SHP77 (cell line): ENCODE measurements around the gene NCOA4.
"Not testable (repeated sequence)": the region's sequence is repeated elsewhere in the genome, so short reads cannot be mapped to it uniquely, and the experiment has no call there.

Source experiments
- DNase-seq, 2 experiments: peaks; one replicate each; lab custom pipeline; 2025; lab: John Stamatoyannopoulos, UW

NCOA4 gene

GRCh38 chr10:46030091-46030937 is at the start of gene NCOA4:
Gene NCOA4, minus strand, starts transcription at chr10:46030623. Its CDS starts 13,943 bp downstream, at chr10:46016680.
- DNase-seq = peak; percentile 77 to 84

GRCh38 chr10:46079831-46080585 is 49.6 kb upstream of the NCOA4 start:
- no peak for DNase-seq

- DNase-seq = no peak
Measured at GRCh38 chr10:46077731-46078413, 47.4 kb upstream of the NCOA4 start.

- no peak for DNase-seq
Measured at GRCh38 chr10:46077141-46077554, 46.7 kb upstream of the NCOA4 start.

- DNase-seq = no peak
Measured at GRCh38 chr10:46075869-46076268, 45.4 kb upstream of the NCOA4 start.

GRCh38 chr10:46074196-46074946 is 43.9 kb upstream of the NCOA4 start:
- no peak for DNase-seq

GRCh38 chr10:46073564-46073963 is 43.1 kb upstream of the NCOA4 start:
- no peak for DNase-seq

- no peak for DNase-seq
Measured at GRCh38 chr10:46070749-46071148, 40.3 kb upstream of the NCOA4 start.

GRCh38 chr10:46069771-46070463 is 39.5 kb upstream of the NCOA4 start:
- DNase-seq = no peak

- DNase-seq = no peak
Measured at GRCh38 chr10:46068905-46069304, 38.5 kb upstream of the NCOA4 start.

GRCh38 chr10:46068117-46068516 is 37.7 kb upstream of the NCOA4 start:
- no peak for DNase-seq

- no peak for DNase-seq
Measured at GRCh38 chr10:46064269-46064817, 33.9 kb upstream of the NCOA4 start.

GRCh38 chr10:46062723-46063428 is 32.5 kb upstream of the NCOA4 start:
- DNase-seq = no peak

GRCh38 chr10:46060706-46061105 is 30.3 kb upstream of the NCOA4 start:
- no peak for DNase-seq

- DNase-seq = not testable (repeated sequence)
Measured at GRCh38 chr10:46057927-46058326, 27.5 kb upstream of the NCOA4 start.

- DNase-seq = no peak
Measured at GRCh38 chr10:46057038-46057437, 26.6 kb upstream of the NCOA4 start.

GRCh38 chr10:46055771-46056170 is 25.3 kb upstream of the NCOA4 start:
- DNase-seq = no peak

GRCh38 chr10:46053534-46054434 is 23.4 kb upstream of the NCOA4 start:
- no peak for DNase-seq

GRCh38 chr10:46052791-46053375 is 22.5 kb upstream of the NCOA4 start:
- DNase-seq = no peak
